NB4 (cell line): ENCODE data around the gene EIF6.

Experiments used
- DNase-seq: peaks from one replicate; pipeline ENCODE4 v3.0.0; 2010; ENCODE audit warnings: low read depth
- H3K4me3 ChIP-seq: one replicate; pipeline ENCODE4 v1.5.1; 2011; ENCODE audit warnings: mild to moderate bottlenecking, low read depth, low read length, moderate library complexity
- CTCF ChIP-seq: IDR thresholded peaks from one replicate; pipeline ENCODE4 v1.5.1; 2012; ENCODE audit warnings: low read depth, low read length
- MAX ChIP-seq: IDR thresholded peaks from 2 replicates; pipeline ENCODE4 v1.6.1; 2011; ENCODE audit warnings: low read depth, low read length
- MYC ChIP-seq: IDR thresholded peaks from 2 replicates; pipeline ENCODE4 v1.6.1; 2011; ENCODE audit warnings: low read depth, low read length
- POLR2A ChIP-seq: IDR thresholded peaks from 2 replicates; pipeline ENCODE4 v1.6.1; 2011; ENCODE audit warnings: mild to moderate bottlenecking; ENCODE audit not compliant: insufficient read length; ENCODE audit errors: extremely low read depth

The EIF6 gene

DNA sequence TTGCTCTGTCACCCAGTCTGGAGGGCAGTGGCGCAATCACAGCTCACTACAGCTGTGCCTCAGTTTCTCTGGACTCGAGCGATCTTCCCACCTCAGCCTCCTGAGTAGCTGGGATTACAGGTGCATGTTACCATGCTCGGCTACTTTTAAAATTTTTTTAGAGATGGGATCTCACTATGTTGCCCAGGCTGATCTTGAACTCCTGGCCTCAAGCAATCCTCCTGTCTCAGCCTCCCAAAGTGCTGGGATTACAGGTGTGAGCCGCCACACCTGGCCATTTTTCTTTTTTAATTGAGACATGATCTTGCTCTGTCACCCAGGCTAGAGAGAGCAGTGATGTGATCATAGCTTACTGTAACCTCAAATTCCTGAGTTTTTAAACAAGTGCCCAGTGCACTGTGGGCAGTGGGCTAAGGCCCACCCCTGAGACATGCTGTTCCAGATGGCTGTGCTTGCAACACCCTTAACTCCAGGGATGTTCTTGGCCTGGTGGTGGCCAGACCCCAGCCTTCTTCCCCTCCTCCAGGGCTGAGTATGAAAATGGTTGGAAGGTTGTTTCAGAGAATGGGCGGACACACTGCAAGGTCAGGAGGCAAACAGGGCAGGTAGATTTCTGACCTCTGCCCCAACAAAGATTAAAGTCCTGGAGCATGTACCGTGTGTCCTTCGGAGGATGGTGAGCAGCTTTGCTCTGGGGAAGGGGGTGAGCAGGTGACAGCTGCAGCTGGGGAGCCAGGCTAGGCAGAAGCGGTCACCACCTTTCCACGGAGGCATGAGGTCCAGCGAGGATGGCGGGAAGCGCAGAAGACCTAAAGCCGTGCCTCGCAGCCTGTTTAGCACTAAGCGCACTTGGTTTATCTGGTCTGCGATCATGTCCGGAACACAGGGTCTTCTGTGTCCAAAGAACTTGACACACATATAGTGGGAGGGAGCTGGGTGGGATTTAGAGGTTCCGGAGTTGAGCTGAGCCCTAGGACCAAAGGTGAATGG is 9.0 kb upstream of the EIF6 start:
- no peak for DNase-seq
- TF ChIP-seq CTCF (no peak), MAX (no peak), POLR2A (no peak), MYC (no peak)
- H3K4me3 ChIP-seq: no peak overlapping the region

GRCh38 chr20:35292504-35293285 is 8.1 kb upstream of the EIF6 start:
- H3K4me3 ChIP-seq: no peak overlapping the region
- DNase-seq: no peak
- TF ChIP-seq POLR2A (no peak), CTCF (no peak), MYC (no peak), MAX (no peak)

DNA sequence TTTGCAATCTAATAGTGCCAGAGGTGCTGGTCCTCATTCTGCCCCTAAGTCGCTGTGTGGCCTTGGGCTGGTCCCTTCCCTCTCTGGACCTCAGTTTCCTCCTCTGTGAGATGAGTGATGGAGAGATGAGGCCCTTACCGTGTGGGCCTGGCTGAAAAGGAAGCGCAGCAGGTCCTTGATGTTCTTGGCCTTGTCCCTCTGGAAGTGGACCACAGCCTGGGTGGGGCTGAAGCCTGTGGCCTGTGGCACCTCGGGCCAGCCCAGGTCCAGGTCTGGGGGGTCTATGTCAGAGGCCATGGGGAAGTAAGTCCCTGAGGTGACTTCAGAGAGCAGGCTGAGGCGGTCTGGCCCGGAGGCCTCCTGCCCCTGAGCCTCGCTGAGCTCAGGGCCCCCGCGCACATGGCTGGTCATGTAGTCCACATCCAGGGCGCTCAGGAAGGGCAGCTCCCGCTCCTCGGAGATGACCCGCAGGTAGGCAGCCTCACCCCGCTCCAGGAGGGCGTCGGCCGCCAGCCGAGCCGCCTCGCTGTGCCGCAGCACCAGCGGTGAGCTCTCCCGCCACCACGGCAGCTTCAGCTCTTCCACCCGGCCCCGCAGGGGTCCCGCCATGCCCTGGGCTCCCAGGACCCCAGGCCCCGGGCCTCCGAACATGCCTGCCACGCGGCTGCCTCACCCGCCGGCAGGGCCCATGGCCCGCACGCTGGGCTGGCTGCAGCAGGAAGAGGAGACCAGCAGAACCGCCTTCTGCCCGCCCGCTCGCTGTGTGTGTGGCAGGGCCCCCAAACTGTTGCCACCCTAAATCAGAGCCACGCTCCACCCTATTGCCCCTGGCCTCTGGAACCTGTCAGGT is 7.3 kb upstream of the EIF6 start, which contains the start of gene FAM83C:
Gene FAM83C (minus strand): TSS at position 772 of the 850 bp plus-strand sequence. CDS start 121 bp downstream, at position 651.
- no peak for DNase-seq
- TF ChIP-seq MYC: no peak
- TF ChIP-seq POLR2A: no peak
- TF ChIP-seq CTCF: no peak
- TF ChIP-seq MAX: no peak
- no peak within 1 kb of the TSS for H3K4me3 ChIP-seq

GRCh38 chr20:35290887-35291417 is 6.4 kb upstream of the EIF6 start:
- TF ChIP-seq MYC: no peak
- TF ChIP-seq CTCF: no peak
- TF ChIP-seq MAX: no peak
- no peak for TF ChIP-seq POLR2A
- H3K4me3 ChIP-seq: no peak overlapping the region
- no peak for DNase-seq

GRCh38 chr20:35290186-35290886 is 5.8 kb upstream of the EIF6 start:
- TF ChIP-seq MAX (no peak), MYC (no peak), POLR2A (no peak), CTCF (no peak)
- no peak for DNase-seq
- H3K4me3 ChIP-seq: no peak overlapping the region
